Fibroblast of lung (primary cell): ENCODE measurements around the gene TREML4. TPM values are rescaled to one million over a fixed set of nuclear protein-coding genes. Genes with fewer than 3 reads are reported as not detected.

ENCODE experiments used
- DNase-seq, 2 donors: peaks; one replicate each; pipeline versions ENCODE4 v3.0.0 to v3.0.0-alpha.2; 2010; ENCODE audit warnings: low read depth in 2 of 2
- H2AFZ ChIP-seq: 2 replicates; pipeline ENCODE4 v1.5.1; 2012; ENCODE audit warnings: low read length, control low read depth, inconsistent platforms
- H3K27ac ChIP-seq: 2 replicates; pipeline ENCODE4 v1.5.1; 2011; ENCODE audit warnings: low read length, control low read depth; ENCODE audit not compliant: insufficient read depth
- H3K27me3 ChIP-seq: 2 replicates; pipeline ENCODE4 v1.5.1; 2011; ENCODE audit warnings: mild to moderate bottlenecking, low read length; ENCODE audit not compliant: control insufficient read depth, insufficient read depth
- H3K36me3 ChIP-seq: 2 replicates; pipeline ENCODE4 v1.5.1; 2011; ENCODE audit warnings: low read length; ENCODE audit not compliant: control insufficient read depth, insufficient read depth
- H3K4me1 ChIP-seq: 2 replicates; pipeline ENCODE4 v1.5.1; 2011; ENCODE audit warnings: low read length; ENCODE audit not compliant: control insufficient read depth, insufficient read depth; ENCODE audit errors: extremely low read depth
- H3K4me2 ChIP-seq: 2 replicates; pipeline ENCODE4 v1.5.1; 2011; ENCODE audit warnings: low read length, control low read depth; ENCODE audit not compliant: insufficient read depth; ENCODE audit errors: extremely low read depth
- H3K4me3 ChIP-seq, 4 experiments: fragments of 200-600 bp in 1 of 4; sonication (generic) in 1 of 4; replicated peaks in 1 of 4; 2 replicates each; pipeline ENCODE4 v1.5.1; 2011 to 2016; ENCODE audit warnings: low read length in 4 of 4, low read depth in 3 of 4, mild to moderate bottlenecking in 3 of 4, control low read depth in 2 of 4, inconsistent platforms in 1 of 4, mixed read lengths in 1 of 4; ENCODE audit not compliant: insufficient read depth in 1 of 4; ENCODE audit errors: control extremely low read depth in 1 of 4
- H3K79me2 ChIP-seq: 2 replicates; pipeline ENCODE4 v1.5.1; 2012; ENCODE audit warnings: mild to moderate bottlenecking, low read length, inconsistent platforms; ENCODE audit not compliant: control insufficient read depth, insufficient read depth
- H3K9ac ChIP-seq: 2 replicates; pipeline ENCODE4 v1.5.1; 2011; ENCODE audit warnings: mild to moderate bottlenecking, low read length, control low read depth; ENCODE audit not compliant: insufficient read depth
- H3K9me3 ChIP-seq: 2 replicates; pipeline ENCODE4 v1.5.1; 2012; ENCODE audit warnings: low read depth, low read length; ENCODE audit not compliant: control insufficient read depth, insufficient read depth
- H4K20me1 ChIP-seq: 2 replicates; pipeline ENCODE4 v1.5.1; 2011; ENCODE audit warnings: low read length; ENCODE audit not compliant: control insufficient read depth, insufficient read depth; ENCODE audit errors: extremely low read depth
- EZH2 ChIP-seq: IDR thresholded peaks from 2 replicates; pipeline ENCODE4 v1.5.1; 2012; ENCODE audit warnings: low read length, control low read depth, mild to moderate bottlenecking; ENCODE audit errors: missing control alignments
- polyA plus RNA-seq, 2 donors: library from polyadenylated mRNA; depleted of rRNA in 1 of 2; stranded (reverse) in 1 of 2; unstranded in 1 of 2; fragments of >200 nt; gene quantifications; 2 replicates each; pipeline ENCODE4 v1.2.1, GENCODE V29; 2011 to 2012; ENCODE audit warnings: missing spikeins in 1 of 2
- total RNA-seq: library from RNA; depleted of rRNA; stranded (reverse); fragments of >200 nt; gene quantifications from 2 replicates; pipeline ENCODE4 v1.2.1, GENCODE V29; 2014
- TF ChIP-seq, protein P1 (sequence below), 2 donors: IDR thresholded peaks in 1 of 2; conservative IDR thresholded peaks in 1 of 2; 1 replicate in 1 of 2; 2 replicates in 1 of 2; pipeline ENCODE4 v1.5.1; 2011 to 2012; ENCODE audit warnings: low read length in 2 of 2, control low read depth in 1 of 2, inconsistent platforms in 1 of 2, low read depth in 1 of 2, mild to moderate bottlenecking in 1 of 2

Gene TREML4
- total and polyA plus RNA-seq, 2 donors (not counting 1 experiment from before 2014, with no cell fraction given) = not detected

DNA sequence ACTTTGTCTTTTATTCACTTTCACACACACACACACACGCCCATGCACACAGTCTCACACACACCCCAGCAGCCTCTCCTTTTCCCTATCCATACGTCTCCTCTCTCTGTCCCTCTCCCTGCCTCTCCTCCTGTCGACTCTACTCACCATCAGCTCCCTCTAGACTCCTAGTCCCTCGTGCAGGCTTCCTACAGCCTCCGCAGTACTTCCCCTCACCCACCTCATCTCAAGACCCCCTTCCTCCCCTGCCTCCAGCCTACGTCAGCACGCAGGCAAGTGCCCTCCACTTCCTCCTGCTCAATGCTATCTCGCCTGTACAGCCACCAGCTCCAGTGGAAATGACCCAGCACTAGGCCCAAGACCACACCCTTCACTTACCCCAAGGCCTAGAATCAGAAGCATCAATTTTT is 26.4 kb upstream of the TREML4 start:
- H3K4me2 ChIP-seq = no peak overlapping the region
- H3K4me1 ChIP-seq = no peaks in the 10 kb centered on the region
- no peaks in the 10 kb centered on the region for H3K79me2 ChIP-seq
- TF ChIP-seq, protein P1, sequence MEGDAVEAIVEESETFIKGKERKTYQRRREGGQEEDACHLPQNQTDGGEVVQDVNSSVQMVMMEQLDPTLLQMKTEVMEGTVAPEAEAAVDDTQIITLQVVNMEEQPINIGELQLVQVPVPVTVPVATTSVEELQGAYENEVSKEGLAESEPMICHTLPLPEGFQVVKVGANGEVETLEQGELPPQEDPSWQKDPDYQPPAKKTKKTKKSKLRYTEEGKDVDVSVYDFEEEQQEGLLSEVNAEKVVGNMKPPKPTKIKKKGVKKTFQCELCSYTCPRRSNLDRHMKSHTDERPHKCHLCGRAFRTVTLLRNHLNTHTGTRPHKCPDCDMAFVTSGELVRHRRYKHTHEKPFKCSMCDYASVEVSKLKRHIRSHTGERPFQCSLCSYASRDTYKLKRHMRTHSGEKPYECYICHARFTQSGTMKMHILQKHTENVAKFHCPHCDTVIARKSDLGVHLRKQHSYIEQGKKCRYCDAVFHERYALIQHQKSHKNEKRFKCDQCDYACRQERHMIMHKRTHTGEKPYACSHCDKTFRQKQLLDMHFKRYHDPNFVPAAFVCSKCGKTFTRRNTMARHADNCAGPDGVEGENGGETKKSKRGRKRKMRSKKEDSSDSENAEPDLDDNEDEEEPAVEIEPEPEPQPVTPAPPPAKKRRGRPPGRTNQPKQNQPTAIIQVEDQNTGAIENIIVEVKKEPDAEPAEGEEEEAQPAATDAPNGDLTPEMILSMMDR (conservative IDR thresholded peaks at IDR 0.05 in 1 of 2, IDR thresholded peaks at IDR 0.05 in 1 of 2; ENCODE audit: low read depth in 1 of 2, low read length in 2 of 2) = no peak
- TF ChIP-seq EZH2 = no peak
- H3K9me3 ChIP-seq = no peaks in the 10 kb centered on the region
- DNase-seq = no peak
- H4K20me1 ChIP-seq = no peaks in the 10 kb centered on the region
- no peak overlapping the region for H3K27ac ChIP-seq
- H3K27me3 ChIP-seq = no peaks in the 10 kb centered on the region
- no peak overlapping the region for H3K9ac ChIP-seq
- H3K36me3 ChIP-seq = no peaks in the 10 kb centered on the region
- H3K4me3 ChIP-seq = no peak overlapping the region
- H2AFZ ChIP-seq = no peak overlapping the region

DNA sequence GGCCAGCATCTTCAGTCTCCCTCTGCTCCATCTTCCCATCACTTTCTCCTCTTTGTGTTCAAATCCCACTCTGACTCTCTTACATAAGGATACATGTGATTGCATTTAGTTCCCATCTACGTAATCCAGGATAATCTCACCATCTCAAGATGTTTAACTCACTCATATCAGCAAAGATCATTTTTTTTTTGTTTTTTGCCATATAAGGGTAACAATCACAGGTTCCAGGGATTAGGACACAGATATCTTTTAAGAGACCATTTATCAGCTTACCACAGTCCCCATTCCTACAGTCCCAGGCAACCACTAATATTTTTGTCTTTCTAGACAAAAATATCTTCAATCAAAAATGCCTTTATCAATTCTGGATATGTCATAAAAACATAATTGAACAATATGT is 24.0 kb upstream of the TREML4 start:
- H3K36me3 ChIP-seq = no peaks in the 10 kb centered on the region
- no peak overlapping the region for H3K4me2 ChIP-seq
- H3K4me3 ChIP-seq = no peak overlapping the region
- no peaks in the 10 kb centered on the region for H3K9me3 ChIP-seq
- no peak for DNase-seq
- H3K9ac ChIP-seq = no peak overlapping the region
- no peaks in the 10 kb centered on the region for H4K20me1 ChIP-seq
- no peaks in the 10 kb centered on the region for H3K4me1 ChIP-seq
- no peak overlapping the region for H2AFZ ChIP-seq
- no peaks in the 10 kb centered on the region for H3K79me2 ChIP-seq
- H3K27me3 ChIP-seq = no peaks in the 10 kb centered on the region
- TF ChIP-seq EZH2 = no peak
- TF ChIP-seq, protein P1 (conservative IDR thresholded peaks at IDR 0.05 in 1 of 2, IDR thresholded peaks at IDR 0.05 in 1 of 2; ENCODE audit: low read depth in 1 of 2, low read length in 2 of 2) = no peak
- H3K27ac ChIP-seq = no peak overlapping the region

DNA sequence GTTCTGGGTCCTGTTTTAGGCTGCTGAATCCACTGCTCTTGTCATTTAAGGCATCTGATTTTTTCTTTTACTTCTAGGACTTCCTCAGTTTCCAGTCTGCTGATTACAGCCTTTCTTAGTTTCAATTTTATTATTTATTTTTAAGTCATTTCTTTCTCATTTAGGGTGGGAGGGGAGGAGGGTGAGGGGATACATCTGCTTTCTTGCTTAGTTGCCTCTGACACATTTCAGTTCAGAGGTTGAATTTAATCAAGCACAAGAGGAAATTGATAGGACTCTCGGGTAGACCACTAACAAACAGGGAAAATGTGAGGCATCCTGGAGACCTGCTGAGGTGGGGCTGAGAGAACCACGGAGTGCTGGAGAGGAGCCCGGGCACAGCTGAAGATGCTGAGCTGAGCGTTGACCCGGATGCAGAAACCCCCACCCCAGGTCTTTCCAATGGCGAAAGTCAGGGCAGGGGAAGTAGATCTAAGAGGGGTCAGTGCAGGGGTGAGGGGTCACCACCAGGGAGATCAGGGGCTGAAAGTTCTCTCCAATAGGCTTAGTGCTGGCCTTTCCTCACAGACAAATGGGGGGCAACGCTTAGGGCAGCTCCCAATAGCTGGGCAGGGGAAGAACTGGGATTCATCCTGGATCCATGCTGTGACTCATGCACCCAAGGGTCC is 19.6 kb upstream of the TREML4 start:
- no peak for TF ChIP-seq EZH2
- TF ChIP-seq, protein P1 (conservative IDR thresholded peaks at IDR 0.05 in 1 of 2, IDR thresholded peaks at IDR 0.05 in 1 of 2; ENCODE audit: low read depth in 1 of 2, low read length in 2 of 2) = no peak
- Histone ChIP-seq H3K9ac (no peak overlapping the region), H2AFZ (no peak overlapping the region)

More for the DNA sequence above, 19.6 kb upstream of the TREML4 start:
- no peaks in the 10 kb centered on the region for H3K27me3 ChIP-seq
- no peaks in the 10 kb centered on the region for H3K79me2 ChIP-seq
- H4K20me1 ChIP-seq = no peaks in the 10 kb centered on the region
- no peak overlapping the region for H3K4me3 ChIP-seq
- H3K27ac ChIP-seq = no peak overlapping the region
- H3K9me3 ChIP-seq = no peaks in the 10 kb centered on the region
- DNase-seq = no peak
- H3K36me3 ChIP-seq = no peaks in the 10 kb centered on the region
- no peak overlapping the region for H3K4me2 ChIP-seq
- no peaks in the 10 kb centered on the region for H3K4me1 ChIP-seq
